Measurements from ENCODE around the gene JAK2. TPM values are rescaled to one million over a fixed set of nuclear protein-coding genes. Genes with fewer than 3 reads are reported as not detected.

JAK2 gene
- total and polyA plus RNA-seq, 2 donors (not counting 3 experiments of a cell fraction or from before 2014, with no cell fraction given), result 2.1 to 10.3 TPM

GRCh38 chr9:4980086-4980727 is 4.9 kb upstream of the JAK2 start:
- no TSS peak for BruUV-seq (replicated peaks)
- intact Hi-C loops (cut with micrococcal nuclease), result no loop called here
- Histone ChIP-seq H3K9ac (replicated peaks; ENCODE audit: extremely low read depth, insufficient read depth, low read length) (no peak overlapping the region), H3K27me3 (ENCODE audit: control insufficient read depth in 2 of 2, insufficient read depth in 2 of 2, low read length in 2 of 2) (no peaks in the 10 kb centered on the region), H3K4me3 (replicated peaks in 1 of 3; ENCODE audit: insufficient read depth in 1 of 3, low read depth in 1 of 3, low read length in 3 of 3) (no peak overlapping the region), H3K4me1 (ENCODE audit: control insufficient read depth, extremely low read depth, insufficient read depth, low read length) (peaks cover 10% of the 10 kb centered on the region), H3K79me2 (ENCODE audit: control insufficient read depth, insufficient read depth, low read length) (no peaks in the 10 kb centered on the region), H3K36me3 (ENCODE audit: control insufficient read depth in 2 of 2, extremely low read depth in 1 of 2, insufficient read depth in 2 of 2, low read length in 2 of 2) (no peaks in the 10 kb centered on the region), H3K4me2 (ENCODE audit: insufficient read depth, low read length) (no peak overlapping the region), H3K27ac (ENCODE audit: insufficient read depth, low read depth, low read length) (no peak overlapping the region), H3K9me1 (replicated peaks; ENCODE audit: control insufficient read depth, extremely low read depth, insufficient read depth, low read length) (no peaks in the 10 kb centered on the region), H3K9me3 (replicated peaks; ENCODE audit: control insufficient read depth, insufficient read depth, low read length) (no peaks in the 10 kb centered on the region), H2AFZ (ENCODE audit: low read depth, low read length) (no peak overlapping the region), H4K20me1 (replicated peaks; ENCODE audit: control insufficient read depth, extremely low read depth, insufficient read depth, low read length) (no peaks in the 10 kb centered on the region)
- POLR2A ChIA-PET, result no interaction called here
- CTCF ChIA-PET, result interaction anchor here (0.9 to 1.1 kb wide), 6 partner anchors 8 to 446 kb away, joined by 3 to 4 read pairs (median 3); no protein-coding TSS in a partner anchor
- DNase-seq (ENCODE audit: low read depth, low spot score), result no peak
- FAIRE-seq, result no peak
- dilution Hi-C loops (cut with MboI; ENCODE audit: extremely low pct_ligation_motif_present, low sequenced_read_pairs), result no loop called here
- TF ChIP-seq MYC (IDR thresholded peaks at IDR 0.05; ENCODE audit: low read depth, low read length), result no peak
- peak; percentile 13 for TF ChIP-seq GATA2 (IDR thresholded peaks at IDR 0.05; ENCODE audit: insufficient read depth, insufficient read length, low read depth, low read length)
- TF ChIP-seq FOS (IDR thresholded peaks at IDR 0.05; ENCODE audit: borderline replicate concordance, insufficient read depth, low read length), result peak; percentile 50
- TF ChIP-seq EZH2 (IDR thresholded peaks at IDR 0.05; ENCODE audit: borderline replicate concordance, low read depth, low read length, severe bottlenecking), result no peak
- no peak for TF ChIP-seq POLR2A (IDR thresholded peaks at IDR 0.05; ENCODE audit: low read depth, low read length)
- TF ChIP-seq CTCF (IDR thresholded peaks at IDR 0.05; ENCODE audit: extremely low read depth in 1 of 2, insufficient read depth in 1 of 2, low read depth in 1 of 2, low read length in 2 of 2), result no peak
- TF ChIP-seq POLR2AphosphoS5 (IDR thresholded peaks at IDR 0.05; ENCODE audit: insufficient read depth, low read depth, low read length), result no peak
- TF ChIP-seq JUN (IDR thresholded peaks at IDR 0.05; ENCODE audit: borderline replicate concordance, insufficient read depth, insufficient read length, low read depth), result no peak
- TF ChIP-seq, protein P1, sequence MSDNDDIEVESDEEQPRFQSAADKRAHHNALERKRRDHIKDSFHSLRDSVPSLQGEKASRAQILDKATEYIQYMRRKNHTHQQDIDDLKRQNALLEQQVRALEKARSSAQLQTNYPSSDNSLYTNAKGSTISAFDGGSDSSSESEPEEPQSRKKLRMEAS (IDR thresholded peaks at IDR 0.05; ENCODE audit: insufficient read depth, insufficient read length), result no peak
